Hepatocyte (in vitro differentiated cells): ENCODE measurements around the gene SPTBN5.

Experiments used
- CTCF ChIP-seq: fragments of 200-600 bp; sonication (generic); IDR thresholded peaks from 2 replicates; pipeline ENCODE4 v1.5.1; 2016; ENCODE audit warnings: antibody characterized with exemption, mild to moderate bottlenecking; ENCODE audit not compliant: poor library complexity
- EZH2 ChIP-seq: fragments of 200-600 bp; sonication (generic); IDR thresholded peaks from 2 replicates; pipeline ENCODE4 v1.6.1; 2016; ENCODE audit warnings: antibody characterized with exemption, mild to moderate bottlenecking, borderline replicate concordance

GRCh38 chr15:41849861-41850260 lies 44.0 kb downstream of the SPTBN5 start:
- TF ChIP-seq EZH2: no peak
- no peak for TF ChIP-seq CTCF
